NOMO-1 treated with dmso at 0.1 percent for 144 hours (cell line): ENCODE measurements around the gene LRRC71.
A peak's percentile ranks its signal among the peaks of the same experiment; 100 is the strongest.

ENCODE experiments used
- DNase-seq: peaks from one replicate; lab custom pipeline; 2025; ENCODE audit not compliant: unreplicated experiment; lab: John Stamatoyannopoulos, UW

Gene LRRC71

DNA sequence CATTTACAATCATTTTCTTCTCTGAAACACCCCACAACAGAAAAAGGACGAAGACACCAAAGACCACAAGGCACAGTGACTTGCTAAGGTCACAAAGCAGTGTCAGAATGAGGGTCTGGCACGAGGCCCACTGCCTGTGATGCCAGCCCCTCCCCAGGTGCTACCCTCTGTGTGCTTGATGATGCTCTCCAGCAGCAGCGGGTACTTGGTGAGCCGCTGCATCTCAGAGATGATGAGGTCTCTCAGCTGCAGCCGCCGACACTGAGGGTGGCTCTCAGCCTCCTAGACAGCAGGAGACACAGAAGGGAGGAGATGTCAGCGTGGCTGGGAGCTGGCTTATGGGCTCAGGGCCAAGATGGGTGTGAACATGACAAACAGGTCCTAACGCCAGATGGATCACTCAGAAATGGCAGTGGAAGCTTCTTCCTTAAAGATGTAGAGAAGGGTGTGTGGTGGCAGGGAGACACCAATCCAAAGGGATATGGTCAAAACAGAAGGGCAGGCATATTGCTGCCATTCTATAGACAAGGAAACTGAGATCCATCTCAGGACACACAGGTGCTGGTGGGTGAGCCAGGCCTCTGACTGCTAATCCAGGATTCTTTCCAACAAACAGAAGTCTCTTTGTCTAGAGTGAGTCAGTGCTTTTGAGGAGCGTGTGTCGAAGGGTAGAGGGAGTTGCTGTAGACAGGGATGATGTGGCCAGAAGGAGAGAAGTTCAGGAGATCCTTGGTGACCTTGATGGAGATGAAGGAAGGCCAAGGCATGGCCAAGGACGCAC, 25.6 kb downstream of the LRRC71 start:
- DNase-seq = no peak

DNA sequence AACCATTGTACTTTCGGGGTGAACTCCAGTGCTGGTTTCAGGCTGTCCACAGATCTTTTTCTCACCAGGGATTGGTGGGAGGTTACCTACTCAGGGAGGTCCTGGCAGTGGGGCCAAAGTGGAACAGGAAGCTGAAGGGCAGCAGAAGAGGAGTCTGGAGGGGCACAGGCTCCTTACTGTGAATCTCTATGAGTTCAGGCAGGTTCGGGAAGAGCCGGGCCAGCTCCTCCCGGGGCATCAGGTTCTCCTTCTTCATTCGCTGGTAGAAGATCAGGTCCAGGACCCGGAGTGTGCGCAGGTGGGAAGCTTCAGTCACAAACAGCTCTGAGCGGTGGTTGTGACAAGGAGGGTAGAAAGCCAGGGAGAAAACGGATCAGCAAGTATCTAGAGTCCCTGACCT, 26.7 kb downstream of the LRRC71 start:
- no peak for DNase-seq

DNA sequence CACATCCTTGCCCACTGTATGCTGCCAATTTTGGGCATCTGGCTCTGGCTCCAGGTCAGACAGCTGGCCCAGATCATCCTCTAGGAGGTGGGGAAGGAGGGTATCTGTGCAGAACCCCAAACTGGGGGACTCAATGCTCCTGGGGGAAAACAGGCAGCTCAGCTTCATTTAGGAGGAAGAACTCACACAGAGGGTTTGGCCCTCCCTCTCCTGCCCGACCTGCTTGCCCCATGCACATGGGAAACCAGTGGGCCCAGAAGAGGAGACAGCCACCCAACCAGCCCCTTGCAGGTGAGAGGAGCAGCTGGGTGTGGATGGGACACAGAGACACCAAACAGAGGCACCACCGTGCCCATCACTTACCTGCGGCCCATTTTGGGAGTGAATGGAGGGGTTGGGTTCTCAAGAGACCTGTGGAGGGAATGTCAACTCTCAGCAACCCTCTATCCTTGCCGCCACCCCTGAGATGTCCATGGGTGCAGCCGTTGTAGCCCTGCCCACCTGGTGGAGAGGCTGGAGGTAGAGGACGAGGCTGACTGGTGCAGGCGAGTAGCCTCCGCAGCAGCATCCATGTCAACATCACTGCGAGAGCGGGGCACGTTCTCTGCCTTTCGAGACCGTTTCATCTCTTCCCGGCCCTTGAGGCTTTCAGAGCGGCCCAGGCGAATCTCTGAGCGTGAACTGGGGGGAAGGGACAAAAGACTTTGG, 27.5 kb downstream of the LRRC71 start:
- DNase-seq = no peak

DNA sequence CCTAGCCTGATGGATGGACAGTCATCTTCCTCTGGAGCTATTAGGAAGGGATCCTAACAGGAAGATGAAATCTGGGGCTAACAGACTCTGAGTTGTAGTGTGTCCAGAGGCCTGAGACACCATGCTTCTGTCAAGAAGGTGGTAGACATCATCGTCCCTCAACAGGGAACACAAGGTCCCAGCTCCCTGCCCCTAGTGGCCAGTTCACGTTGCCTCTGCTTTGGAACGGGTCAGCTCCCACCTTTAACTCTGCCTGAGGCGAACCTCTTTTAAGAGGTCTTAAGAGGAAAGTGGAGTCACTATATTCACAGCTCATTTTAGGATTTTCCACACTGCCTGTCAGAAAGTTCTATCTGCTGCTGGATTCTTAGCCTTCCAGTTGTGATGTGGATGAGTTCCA, 28.3 kb downstream of the LRRC71 start:
- no peak for DNase-seq

DNA sequence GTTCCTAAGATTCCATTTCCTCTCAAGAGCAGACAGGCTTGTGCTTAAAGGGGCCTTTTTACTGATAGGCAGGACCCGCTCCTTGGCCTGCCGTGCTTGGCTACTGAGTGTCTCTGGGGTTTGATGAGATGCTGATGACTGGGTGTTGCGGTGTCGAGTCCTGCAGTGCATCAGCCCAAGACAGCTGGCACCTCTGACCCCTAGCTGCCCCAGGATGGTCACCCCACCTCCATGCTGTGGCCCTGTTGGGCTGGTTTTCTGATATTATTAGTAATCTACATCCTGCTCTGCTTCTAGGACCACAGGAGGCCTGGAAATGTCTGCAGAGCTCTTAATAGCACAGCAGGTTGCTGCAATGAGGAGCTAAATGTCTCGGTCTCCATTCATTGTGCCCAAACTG, 28.7 kb downstream of the LRRC71 start:
- no peak for DNase-seq

DNA sequence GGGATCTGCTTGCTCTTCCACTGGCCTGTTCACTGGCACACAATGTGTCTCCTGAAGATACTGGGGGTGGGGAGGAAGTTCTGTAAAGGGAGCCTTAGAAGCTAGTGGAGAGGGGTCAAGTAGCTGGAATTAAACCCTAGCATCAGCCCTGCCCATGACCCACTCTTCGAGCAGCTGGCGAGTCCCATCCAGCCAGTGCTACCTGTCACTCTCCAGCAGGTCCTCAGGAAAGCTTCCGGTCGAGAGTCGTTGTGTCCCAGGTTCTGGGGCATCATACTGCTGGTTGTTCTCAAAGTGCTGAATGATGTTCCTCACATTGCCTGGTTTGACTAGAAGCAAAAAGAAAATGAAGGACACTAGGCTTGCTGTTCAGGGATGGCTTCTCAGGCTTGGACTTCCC, 30.9 kb downstream of the LRRC71 start:
- DNase-seq = no peak

DNA sequence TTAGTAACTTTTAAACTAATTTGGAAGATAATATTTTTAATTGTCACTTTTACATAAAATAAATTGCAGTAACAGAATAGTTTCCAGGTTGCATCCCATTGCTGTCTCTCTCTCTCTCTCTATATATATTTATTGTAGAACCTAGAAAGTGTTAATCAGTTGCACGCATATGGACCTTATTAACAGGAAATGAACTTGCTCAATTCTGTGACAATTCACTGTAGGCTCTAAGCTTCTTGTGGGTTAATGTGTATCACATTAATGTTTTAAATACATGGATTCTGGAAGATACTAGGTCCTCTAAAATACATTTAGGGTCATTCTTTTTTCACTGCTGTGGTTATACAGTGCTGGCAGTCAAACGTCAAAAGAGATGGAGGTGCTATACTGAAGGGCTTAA, 33.1 kb downstream of the LRRC71 start:
- no peak for DNase-seq

DNA sequence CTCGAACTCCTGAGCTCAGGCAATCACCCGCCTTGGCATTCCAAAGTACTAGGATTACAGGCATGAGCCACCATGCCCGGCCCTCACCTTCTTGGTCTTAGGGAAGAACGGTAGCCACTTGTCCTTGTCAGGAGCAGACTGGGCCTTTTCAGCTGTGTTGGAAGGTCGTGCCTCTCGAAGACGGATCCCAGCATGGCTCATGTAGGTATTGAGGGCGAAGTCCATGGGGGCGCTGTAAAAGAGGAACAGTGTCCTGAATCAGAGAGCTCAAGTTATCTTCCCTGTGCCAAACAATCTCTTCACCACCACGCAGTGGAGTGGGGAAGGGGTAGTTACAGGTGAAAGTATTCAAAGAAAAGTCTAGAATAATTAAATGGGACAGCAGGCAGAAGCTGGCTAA, 35.9 kb downstream of the LRRC71 start:
- no peak for DNase-seq

DNA sequence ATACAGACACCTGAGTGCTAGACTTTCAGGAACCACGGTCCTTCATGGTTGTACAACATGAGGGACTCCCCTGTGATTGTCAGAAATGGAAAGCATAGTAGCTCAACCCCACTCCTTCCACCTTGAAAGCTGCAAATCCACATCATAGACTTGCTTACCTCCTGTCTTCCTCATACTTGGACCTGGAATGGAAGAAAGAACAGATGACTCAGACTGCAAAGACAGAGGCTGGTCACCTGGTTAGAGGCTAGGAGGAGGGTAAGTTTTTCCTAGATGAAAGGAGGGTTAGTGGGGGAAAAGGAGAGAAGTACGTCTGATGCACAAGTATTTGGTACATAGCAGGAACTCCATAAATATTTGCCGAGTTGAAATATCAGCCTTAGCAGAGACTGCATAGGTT, 37.2 kb downstream of the LRRC71 start:
- no peak for DNase-seq

DNA sequence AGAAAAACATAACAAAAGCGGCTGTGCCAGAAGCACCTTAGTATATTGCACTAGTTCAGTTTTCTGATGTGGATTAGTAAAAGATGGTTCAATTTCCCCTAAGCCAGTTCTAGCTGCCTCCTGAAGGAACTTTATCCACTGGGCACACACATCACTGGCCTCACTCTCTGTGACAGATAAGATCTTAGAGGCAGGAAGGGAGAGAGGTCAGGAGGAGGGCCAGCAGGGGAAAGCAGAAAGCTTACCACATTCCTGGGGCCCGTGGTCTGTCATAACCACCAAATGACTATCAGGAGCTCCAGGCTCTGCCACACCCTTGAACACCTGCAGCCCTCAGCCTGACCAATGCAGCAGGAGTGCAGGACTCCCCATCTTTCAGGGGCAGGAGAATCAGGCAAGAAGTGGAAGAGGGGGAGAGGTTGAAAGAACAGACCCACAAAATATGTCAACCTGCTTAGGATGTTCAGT, 37.8 kb downstream of the LRRC71 start:
- DNase-seq = no peak

DNA sequence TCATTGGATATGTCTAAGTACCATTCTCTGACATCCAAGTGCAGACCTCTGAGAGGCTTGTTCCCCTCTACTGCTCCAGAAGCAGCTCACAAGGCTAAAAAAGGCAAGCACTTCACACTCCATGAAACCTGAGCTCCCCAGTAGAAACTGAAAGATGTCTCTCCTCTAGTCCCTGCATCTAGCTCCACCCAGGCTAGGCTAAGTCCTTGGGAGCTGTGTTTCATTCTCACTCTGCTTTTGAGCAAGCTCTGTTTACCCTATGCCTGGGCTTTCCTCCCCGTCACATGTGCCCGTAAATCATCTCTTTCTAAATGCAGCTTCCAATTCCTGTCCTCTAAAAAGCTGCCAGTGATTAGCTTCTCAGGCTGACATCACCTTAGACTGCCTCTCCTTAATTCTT, 39.0 kb downstream of the LRRC71 start:
- no peak for DNase-seq

DNA sequence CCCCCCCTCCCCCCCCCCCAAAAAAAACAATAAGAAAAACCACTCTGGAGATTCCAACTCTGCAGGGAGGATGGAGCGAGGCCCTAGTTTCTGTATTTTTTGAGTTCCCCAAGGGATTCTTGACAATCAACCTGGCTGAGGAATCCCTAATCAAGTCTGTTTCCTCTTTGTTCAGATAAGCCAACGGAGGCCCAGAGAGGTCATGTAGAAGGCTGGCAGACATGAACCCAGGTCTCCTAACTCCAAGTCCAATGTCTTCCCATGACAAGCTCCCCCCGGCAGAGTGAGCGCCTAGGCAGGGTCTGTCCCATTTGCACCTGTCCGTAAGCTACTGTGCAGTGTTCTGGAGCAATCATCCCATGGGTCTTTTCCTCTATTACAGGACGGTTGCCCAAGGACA, 39.5 kb downstream of the LRRC71 start:
- no peak for DNase-seq

DNA sequence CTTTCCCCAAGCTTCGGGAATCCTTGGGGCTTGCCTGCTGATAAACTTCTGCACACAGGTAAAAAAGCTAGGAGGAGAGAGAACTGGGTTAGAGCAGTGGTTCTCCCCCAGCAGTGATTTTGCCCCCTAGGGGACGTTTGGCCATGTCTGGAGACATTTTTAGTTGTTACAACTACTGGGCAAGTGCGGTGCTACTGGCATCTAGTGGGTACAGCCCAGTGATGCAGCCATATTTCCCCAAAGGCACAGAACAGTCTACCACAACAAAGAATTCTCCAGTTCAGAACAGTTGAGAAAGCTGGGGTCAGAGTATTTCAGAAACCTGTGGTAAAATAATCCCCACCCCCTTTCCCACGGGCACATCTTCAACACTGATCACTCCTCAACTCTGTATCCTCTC, 41.3 kb downstream of the LRRC71 start:
- DNase-seq = no peak

DNA sequence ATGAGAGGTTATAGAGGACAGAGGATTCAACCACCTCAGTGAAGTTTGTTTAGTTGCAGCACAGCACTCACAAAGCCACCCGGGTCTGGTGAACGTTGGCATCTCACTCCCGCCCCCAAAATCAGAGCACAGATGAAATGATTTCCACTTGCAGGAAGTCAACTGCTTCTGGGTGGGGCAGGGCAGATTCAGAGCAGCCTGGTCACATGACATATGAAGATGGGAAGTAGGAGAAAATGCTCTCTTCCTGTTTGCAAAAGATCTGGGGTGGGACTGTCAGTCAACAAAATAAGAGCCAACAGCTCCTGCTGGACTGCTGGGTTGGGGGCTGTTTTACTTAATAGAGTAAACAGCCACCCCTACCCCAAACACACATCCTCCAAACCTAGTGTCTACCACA, 43.2 kb downstream of the LRRC71 start:
- peak; percentile 72 for DNase-seq

DNA sequence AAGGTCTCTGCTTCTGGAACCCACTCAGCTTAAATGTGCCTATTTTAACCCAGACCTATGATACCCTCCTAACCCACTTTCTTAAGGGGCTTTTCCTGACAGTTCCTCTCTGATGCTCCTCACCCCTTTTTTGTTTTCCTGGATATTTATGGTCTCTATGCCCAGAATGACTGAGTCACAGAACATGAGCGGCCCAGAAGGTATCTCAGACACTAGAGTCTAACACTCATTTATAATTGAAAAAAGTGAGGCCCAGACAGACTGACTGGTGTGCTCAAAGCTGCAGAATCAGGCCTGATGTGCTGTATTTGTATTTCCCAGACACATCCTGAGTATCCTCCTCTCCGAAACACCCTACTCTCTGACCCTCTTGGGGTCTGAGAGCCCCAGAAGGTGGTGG, 44.0 kb downstream of the LRRC71 start:
- no peak for DNase-seq

DNA sequence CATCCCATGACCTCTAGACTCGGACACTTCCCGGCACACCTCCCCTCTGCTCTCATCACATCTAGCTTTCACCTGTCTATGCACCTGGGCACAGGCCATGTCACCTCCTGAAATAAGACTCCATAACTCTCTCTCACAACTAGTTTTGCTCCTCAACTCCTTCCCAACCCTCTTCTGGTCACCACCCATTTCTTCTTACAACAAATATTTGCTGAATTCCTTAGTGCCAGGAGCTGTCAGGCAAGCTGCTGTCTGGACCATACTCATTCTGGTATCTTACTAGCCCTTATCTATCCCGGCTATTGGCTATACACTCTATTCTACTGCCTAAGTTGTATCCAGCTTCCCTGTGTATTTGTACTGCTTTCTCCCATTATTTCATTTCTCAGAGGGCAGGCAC, 49.1 kb downstream of the LRRC71 start:
- no peak for DNase-seq

DNA sequence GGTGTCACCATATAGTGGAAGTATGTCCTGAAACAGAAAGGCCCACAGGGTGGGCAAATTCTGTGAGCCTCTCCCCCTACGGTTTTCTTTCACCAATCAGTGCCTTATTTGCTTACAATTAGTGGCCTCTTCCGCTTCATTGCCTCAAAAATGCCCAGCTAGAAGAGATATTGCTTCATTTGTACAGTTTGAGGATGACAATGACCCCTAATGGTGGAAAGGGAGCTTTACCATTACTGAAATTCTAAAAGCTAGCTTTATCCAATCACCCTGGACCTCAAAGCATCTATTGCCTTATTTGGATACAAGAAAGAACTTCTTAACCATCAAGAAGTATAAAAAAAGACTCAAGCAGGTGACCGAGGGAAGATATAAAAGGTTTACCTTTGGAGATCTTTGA, 49.6 kb downstream of the LRRC71 start:
- DNase-seq = no peak

DNA sequence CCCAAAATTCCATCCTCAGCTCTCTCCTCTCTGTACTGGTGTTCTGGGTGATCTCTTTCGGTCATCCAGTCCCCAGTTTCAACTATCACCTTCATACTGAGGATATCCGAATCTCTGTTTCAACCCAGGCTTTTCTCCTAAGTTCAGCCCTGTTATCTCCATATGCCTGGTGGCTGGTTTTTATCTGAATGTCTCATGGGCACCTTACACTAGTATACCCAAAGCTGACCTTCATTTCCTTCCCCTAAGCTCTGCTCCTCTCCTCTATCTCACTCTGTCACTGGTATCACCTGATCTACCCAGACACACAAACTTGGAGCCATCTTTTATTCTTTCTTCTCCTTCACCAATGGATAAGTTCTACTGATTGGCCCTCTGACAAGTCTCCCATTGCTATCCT, 53.0 kb downstream of the LRRC71 start:
- no peak for DNase-seq

DNA sequence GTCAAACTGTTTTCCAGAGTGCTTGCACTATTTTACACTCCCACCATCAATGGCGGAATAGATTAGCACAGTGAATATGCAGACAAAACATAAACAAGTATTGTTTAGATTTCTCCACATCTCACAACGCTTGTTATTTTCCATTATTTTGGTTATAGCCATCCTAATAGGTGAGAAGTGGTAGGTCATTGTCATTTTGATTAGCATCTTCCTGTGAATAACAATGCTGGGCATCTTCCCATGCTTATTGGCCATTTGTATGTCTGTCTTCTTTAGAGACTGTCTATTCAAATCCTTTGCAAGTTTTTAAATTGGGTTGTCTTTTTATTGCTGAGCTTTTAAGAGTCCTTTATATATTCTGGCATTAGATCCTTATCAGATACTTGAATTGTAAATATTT, 54.7 kb downstream of the LRRC71 start:
- DNase-seq = no peak

DNA sequence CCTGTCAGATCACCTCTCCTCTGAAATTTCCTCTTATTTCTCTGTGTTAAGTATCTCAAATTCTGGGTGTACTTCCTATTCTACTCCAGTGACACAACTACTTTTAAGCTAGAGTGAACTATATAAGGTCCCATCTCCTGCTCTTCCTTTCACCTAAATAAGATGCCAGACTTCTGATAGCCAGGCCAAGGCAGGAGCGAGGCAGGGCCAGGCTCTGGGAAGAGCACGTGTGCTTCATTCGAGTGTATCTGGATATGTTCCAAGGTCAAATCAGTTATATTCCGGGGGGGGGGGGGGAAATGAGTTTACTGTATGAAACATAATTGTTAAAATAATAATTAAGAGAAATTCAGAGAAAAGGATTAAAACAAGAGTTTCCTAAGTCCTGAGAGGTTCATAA, 60.1 kb downstream of the LRRC71 start:
- DNase-seq = no peak
